Naive thymus-derived CD8-positive, alpha-beta T cell (primary cell): ENCODE results near the gene CMTM5. TPM values are rescaled to one million over a fixed set of nuclear protein-coding genes. Genes with fewer than 3 reads are reported as not detected.

Experiments used
- ATAC-seq, 2 donors: fragments of 150-1000 bp; cut with Tn5 transposase in 1 of 2; sonication (Bioruptor Pico), chemical (Tn5 transposase) in 1 of 2; 1 replicate in 1 of 2; 2 replicates in 1 of 2; pipeline ENCODE4 v1.10.0; 2021; ENCODE audit warnings: mild to moderate bottlenecking in 2 of 2, moderate library complexity in 2 of 2
- POLR2A ChIA-PET: fragments of 350-600 bp; sonication (Branson Sonifier 250); formaldehyde crosslinking; loops from one replicate; lab custom pipeline; 2021; ENCODE audit warnings: antibody characterized with exemption; lab: Charles Lee
- DNase-seq, 10 donors: peaks; one replicate each; pipeline versions ENCODE4 v3.0.0 to v3.0.0-alpha.2; 2020 to 2022
- H3K27ac Mint-ChIP-seq, 10 donors: one replicate each; pipeline ENCODE4 v1.8.0; 2020 to 2022; ENCODE audit warnings: mild to moderate bottlenecking in 10 of 10, mixed read lengths in 10 of 10, moderate library complexity in 4 of 10, inconsistent platforms in 1 of 10
- H3K27me3 Mint-ChIP-seq, 5 donors: one replicate each; pipeline ENCODE4 v1.8.0; 2021 to 2022; ENCODE audit warnings: mixed read lengths in 5 of 5
- H3K36me3 Mint-ChIP-seq, 3 donors: one replicate each; pipeline ENCODE4 v1.8.0; 2020 to 2022; ENCODE audit warnings: mixed read lengths in 3 of 3, mild to moderate bottlenecking in 2 of 3, inconsistent platforms in 1 of 3
- H3K4me1 Mint-ChIP-seq, 4 donors: one replicate each; pipeline ENCODE4 v1.8.0; 2021 to 2022; ENCODE audit warnings: mixed read lengths in 4 of 4
- H3K4me3 Mint-ChIP-seq, 10 donors: one replicate each; pipeline ENCODE4 v1.8.0; 2020 to 2022; ENCODE audit warnings: mild to moderate bottlenecking in 10 of 10, mixed read lengths in 10 of 10, moderate library complexity in 6 of 10, inconsistent platforms in 1 of 10
- H3K9me3 Mint-ChIP-seq, 9 donors: one replicate each; pipeline ENCODE4 v1.8.0; 2020 to 2022; ENCODE audit warnings: mixed read lengths in 9 of 9, mild to moderate bottlenecking in 3 of 9, inconsistent platforms in 1 of 9, moderate library complexity in 1 of 9
- polyA plus RNA-seq, 3 donors: library from polyadenylated mRNA; unstranded; fragments of 300-500 nt; fragmentation: Illumina TruSeq; gene quantifications; one replicate each; pipeline ENCODE4 v1.2.3, GENCODE V29; 2021
- total RNA-seq, 8 experiments: library from RNA in 2 of 8; stranded (reverse) in 2 of 8; gene quantifications; one replicate each; pipeline ENCODE4 v1.2.3 and lab custom pipeline; 2021 to 2026

Gene CMTM5
- total and polyA plus RNA-seq, 5 experiments from 2014 or later = not detected

GRCh38 chr14:23406244-23406643 lies 29.4 kb downstream of the CMTM5 start:
- Mint-ChIP-seq H3K9me3 (no peaks in the 10 kb centered on the region), H3K4me1 (peaks cover 0 to 8% (median 2%) of the 10 kb centered on the region in 4 donors), H3K27ac (peak overlapping the region in 1 of 10 donors; percentile 37), H3K36me3 (no peaks in the 10 kb centered on the region), H3K4me3 (no peak overlapping the region), H3K27me3 (peaks cover 5 to 31% (median 26%) of the 10 kb centered on the region in 5 donors)
- POLR2A ChIA-PET = no interaction called here
- ATAC-seq (no peak), DNase-seq (peak in 1 of 10 donors; percentile 13)

DNA sequence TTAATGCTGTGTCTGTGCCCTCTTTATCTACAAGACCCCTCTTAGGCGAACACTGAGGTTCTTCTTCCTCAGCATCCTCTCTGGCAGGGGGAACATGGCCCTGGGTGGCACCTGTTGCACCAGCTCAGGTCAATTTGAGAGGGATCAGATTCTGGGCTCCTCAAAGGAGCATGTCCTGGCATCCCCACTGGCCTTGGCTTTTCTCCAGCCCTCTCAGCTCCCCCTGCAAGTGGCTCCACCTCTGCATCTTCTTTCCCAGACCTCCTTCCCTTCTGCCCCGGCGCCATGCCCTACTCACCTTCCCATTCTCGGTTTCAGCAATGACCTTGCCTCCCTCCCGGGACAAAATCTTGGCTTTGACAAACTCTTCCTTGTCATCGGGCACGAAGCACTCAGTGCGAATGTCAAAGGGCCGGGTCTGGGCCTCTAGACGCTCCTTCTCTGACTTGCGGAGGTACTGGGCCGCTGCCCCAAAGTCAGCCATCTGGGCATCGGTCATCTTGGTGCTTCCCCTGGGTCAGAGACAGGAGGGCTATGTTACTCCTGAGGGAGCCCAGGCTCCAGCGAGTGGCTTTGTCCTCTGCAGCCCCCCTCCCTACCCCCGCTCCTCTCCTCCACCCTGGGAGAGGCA lies 30.0 kb downstream of the CMTM5 start:
- no peak for ATAC-seq
- H3K27ac Mint-ChIP-seq = peak overlapping the region in 1 of 10 donors; percentile 22

GRCh38 chr14:23407516-23408306 lies 30.9 kb downstream of the CMTM5 start, which contains the start of gene MYH6:
TSS of gene MYH6 (minus strand) at chr14:23408273. CDS start at chr14:23407223, 1,050 bp downstream.
- ATAC-seq (no peak), DNase-seq (peak in 1 of 10 donors; percentile 45)
- Mint-ChIP-seq H3K36me3 (no peaks in the 10 kb centered on the region), H3K4me3 (no peak within 1 kb of the TSS), H3K4me1 (peaks cover 0 to 8% (median 2%) of the 10 kb centered on the region in 4 donors), H3K27me3 (peaks cover 4 to 31% (median 23%) of the 10 kb centered on the region in 5 donors), H3K27ac (no peak within 1 kb of the TSS), H3K9me3 (no peaks in the 10 kb centered on the region)
- POLR2A ChIA-PET = no interaction called here

More for the DNA sequence above, 30.0 kb downstream of the CMTM5 start:
- Mint-ChIP-seq H3K4me1 (peaks cover 0 to 8% (median 2%) of the 10 kb centered on the region in 4 donors), H3K27me3 (peaks cover 4 to 31% (median 24%) of the 10 kb centered on the region in 5 donors), H3K9me3 (no peaks in the 10 kb centered on the region), H3K4me3 (no peak overlapping the region), H3K36me3 (no peaks in the 10 kb centered on the region)
- peak in 1 of 10 donors; percentile 48 for DNase-seq
- POLR2A ChIA-PET = no interaction called here

- DNase-seq (peak in 1 of 10 donors; percentile 44), ATAC-seq (no peak)
- no peaks in the 10 kb centered on the region for H3K36me3 Mint-ChIP-seq
- H3K9me3 Mint-ChIP-seq = no peaks in the 10 kb centered on the region
- peaks cover 4 to 26% (median 19%) of the 10 kb centered on the region in 5 donors for H3K27me3 Mint-ChIP-seq
- POLR2A ChIA-PET = no interaction called here
- H3K4me3 Mint-ChIP-seq = no peak overlapping the region
- peaks cover 0 to 8% (median 2%) of the 10 kb centered on the region in 4 donors for H3K4me1 Mint-ChIP-seq
- H3K27ac Mint-ChIP-seq = no peak overlapping the region
Measured at GRCh38 chr14:23408307-23408630, 31.4 kb downstream of the CMTM5 start.

GRCh38 chr14:23409475-23409874 lies 32.6 kb downstream of the CMTM5 start:
- ATAC-seq = no peak
- Mint-ChIP-seq H3K27ac (no peak overlapping the region), H3K4me3 (no peak overlapping the region), H3K27me3 (peaks cover 4 to 19% (median 19%) of the 10 kb centered on the region in 5 donors), H3K4me1 (peaks cover 0 to 8% (median 2%) of the 10 kb centered on the region in 4 donors), H3K9me3 (no peaks in the 10 kb centered on the region), H3K36me3 (no peaks in the 10 kb centered on the region)
- no peak for DNase-seq
- POLR2A ChIA-PET = no interaction called here

DNA sequence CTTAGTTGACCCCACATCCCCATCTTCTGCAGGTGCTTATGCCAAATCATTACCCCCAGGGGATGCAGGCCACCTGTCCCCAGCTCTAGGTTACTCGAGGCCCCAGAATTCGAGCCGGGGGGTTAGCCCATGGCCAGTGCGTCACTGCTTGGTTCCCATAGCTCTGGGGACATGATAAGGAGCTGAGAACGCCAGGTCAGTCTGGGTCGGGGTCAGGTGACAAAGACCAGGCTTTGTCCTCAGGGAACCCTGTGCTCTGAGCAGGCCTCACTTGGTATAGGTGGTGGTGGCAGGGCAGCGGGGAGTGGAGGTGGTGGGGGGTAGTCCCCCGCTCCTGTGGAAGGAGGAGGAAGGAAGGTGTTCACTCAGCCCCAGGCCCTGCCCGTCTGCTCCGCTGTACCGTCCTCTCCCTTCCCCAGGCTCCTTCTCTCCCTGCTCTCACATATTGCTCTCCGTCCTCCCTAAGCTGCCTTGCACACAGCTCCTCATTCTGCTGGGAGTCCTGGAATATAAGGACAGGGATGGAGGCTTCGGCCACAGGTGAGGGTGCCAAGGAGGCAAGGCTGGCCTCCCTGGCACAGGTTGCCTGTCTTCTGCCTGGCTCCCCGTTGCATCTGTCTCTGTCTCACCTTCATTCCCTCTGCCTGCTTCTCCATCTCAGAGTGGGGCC lies 33.3 kb downstream of the CMTM5 start:
- POLR2A ChIA-PET = no interaction called here

DNA sequence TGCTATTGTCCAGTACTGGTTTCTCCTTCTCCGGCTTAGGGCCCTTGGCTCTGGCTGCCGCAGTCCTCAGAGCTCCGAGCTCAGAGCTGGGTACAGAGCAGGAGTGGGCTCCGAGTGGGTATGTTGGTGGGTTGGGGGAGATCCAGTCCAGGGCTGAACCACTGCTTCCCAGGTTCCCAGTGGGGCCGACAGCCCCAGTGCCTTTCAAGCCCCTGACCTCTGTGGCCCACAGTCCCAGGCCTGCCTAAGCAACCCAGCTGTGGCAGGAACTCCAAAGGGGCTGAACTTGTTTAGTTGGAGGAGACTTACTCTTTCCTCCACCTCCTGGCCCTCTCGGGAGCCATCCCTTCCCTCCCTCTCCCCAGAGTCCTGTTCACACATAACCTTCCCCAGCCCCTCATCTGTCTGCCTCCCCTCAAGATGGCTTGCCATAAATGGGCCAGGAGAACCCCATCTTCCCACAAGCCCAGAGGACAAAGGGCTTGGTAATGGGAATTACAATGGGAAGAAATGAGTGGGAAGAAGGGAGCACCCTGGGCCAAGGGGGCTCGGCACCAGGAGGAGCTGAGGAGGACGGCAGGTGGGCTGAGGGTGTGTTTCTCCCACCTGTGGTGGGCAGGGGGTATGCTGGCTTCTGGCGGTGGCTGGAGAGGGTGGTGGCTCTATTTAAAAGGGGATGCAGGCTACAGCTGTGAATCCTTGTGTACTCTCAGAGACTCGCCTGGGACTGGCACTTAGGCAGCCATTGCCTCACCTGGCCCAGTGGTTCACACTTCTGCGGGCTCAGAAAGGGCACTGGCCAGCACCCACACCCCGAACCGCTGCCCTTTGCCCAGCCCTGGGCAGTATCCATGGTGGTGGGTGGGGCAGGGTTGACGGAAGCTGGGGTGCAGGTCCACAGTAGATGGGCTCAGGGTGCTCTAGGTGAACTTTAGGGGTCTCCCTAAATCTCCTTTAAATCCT lies 35.0 kb downstream of the CMTM5 start:
- Mint-ChIP-seq H3K4me1 (no peaks in the 10 kb centered on the region), H3K27ac (peak overlapping the region in 2 of 10 donors; percentile 25 to 48), H3K36me3 (no peaks in the 10 kb centered on the region), H3K4me3 (no peak overlapping the region), H3K9me3 (no peaks in the 10 kb centered on the region), H3K27me3 (peaks cover 4 to 15% (median 14%) of the 10 kb centered on the region in 5 donors)
- DNase-seq (no peak), ATAC-seq (no peak)
- POLR2A ChIA-PET = no interaction called here

More for the DNA sequence above, 33.3 kb downstream of the CMTM5 start:
- peak in 1 of 10 donors; percentile 32 for DNase-seq
- Mint-ChIP-seq H3K27me3 (peaks cover 4 to 19% (median 12%) of the 10 kb centered on the region in 5 donors), H3K4me1 (peaks cover 0 to 8% (median 2%) of the 10 kb centered on the region in 4 donors), H3K4me3 (no peak overlapping the region), H3K9me3 (no peaks in the 10 kb centered on the region), H3K36me3 (no peaks in the 10 kb centered on the region), H3K27ac (no peak overlapping the region)
- no peak for ATAC-seq

- POLR2A ChIA-PET = no interaction called here
- Mint-ChIP-seq H3K4me3 (no peak overlapping the region), H3K4me1 (no peaks in the 10 kb centered on the region), H3K27ac (peak overlapping the region in 1 of 10 donors; percentile 28), H3K27me3 (peaks cover 0 to 19% (median 12%) of the 10 kb centered on the region in 5 donors), H3K36me3 (no peaks in the 10 kb centered on the region), H3K9me3 (no peaks in the 10 kb centered on the region)
- DNase-seq = no peak
- no peak for ATAC-seq
Measured at GRCh38 chr14:23413681-23414080, 36.8 kb downstream of the CMTM5 start.

DNA sequence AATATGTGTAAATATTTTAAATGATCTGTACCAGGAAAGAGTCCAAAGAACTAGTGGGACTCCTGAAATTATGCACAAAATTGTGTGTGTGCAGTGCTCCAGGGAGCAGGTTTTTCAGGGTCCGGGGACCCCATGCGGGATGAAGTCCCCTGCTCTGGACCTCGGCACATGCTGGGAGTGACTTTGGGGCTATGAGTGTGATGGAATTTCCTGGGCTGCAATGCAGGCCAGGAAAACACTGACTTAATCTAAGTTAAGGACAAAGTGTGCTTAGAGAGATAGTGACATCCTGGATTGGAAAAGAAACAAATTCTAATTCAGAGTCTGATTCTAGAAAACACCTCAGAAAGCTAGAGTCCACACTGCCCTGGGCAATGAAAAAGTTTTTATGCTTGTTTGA lies 37.4 kb downstream of the CMTM5 start:
- peak overlapping the region in 1 of 10 donors; percentile 28 for H3K27ac Mint-ChIP-seq

DNA sequence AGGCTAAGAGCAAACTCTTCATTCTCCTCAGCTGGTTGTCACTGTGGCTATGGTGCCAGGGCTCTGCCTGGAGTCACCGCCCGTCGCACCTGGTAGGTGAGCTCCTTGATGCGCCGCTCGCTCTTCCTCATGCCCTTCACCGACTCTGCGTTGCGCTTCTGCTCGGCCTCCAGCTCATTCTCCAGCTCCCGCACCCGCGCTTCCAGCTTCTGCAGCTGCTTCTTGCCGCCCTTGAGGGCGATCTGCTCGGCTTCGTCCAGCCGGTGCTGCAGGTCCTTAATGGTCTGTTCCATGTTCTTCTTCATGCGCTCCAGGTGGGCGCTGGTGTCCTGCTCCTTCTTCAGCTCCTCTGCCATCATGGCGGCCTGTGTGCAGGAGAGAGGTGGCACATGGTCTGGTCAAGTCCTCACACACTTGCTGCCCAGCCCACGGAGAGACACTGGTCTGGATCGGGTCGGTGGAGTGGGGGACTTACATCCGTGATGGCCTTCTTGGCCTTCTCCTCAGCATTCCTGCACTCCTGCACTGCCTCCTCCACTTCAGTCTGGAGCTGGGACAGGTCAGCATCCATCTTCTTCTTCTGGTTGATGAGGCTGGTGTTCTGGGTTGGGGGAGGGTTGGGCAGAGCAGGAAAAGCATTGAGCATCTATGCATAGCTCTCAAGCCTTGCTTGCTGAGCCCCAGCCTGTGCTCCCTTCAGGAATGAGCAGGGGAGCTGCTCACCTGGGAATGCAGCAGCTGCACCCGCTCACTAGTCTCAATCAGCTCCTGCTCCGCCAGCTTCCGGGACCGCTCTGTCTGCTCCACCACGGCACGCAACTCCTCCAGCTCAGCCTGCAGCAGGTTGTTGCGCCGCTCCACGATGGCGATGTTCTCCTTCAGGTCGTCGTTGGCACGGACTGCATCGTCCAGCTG lies 38.3 kb downstream of the CMTM5 start:
- Mint-ChIP-seq H3K27me3 (peaks cover 0 to 32% (median 9%) of the 10 kb centered on the region in 5 donors), H3K4me1 (no peaks in the 10 kb centered on the region)
- POLR2A ChIA-PET = no interaction called here

More for the DNA sequence above, 37.4 kb downstream of the CMTM5 start:
- Mint-ChIP-seq H3K9me3 (no peaks in the 10 kb centered on the region), H3K27me3 (peaks cover 0 to 24% (median 9%) of the 10 kb centered on the region in 5 donors), H3K36me3 (no peaks in the 10 kb centered on the region), H3K4me3 (no peak overlapping the region), H3K4me1 (no peaks in the 10 kb centered on the region)
- DNase-seq = no peak
- ATAC-seq = no peak
- POLR2A ChIA-PET = no interaction called here

More for the DNA sequence above, 38.3 kb downstream of the CMTM5 start:
- Mint-ChIP-seq H3K9me3 (no peaks in the 10 kb centered on the region), H3K36me3 (no peaks in the 10 kb centered on the region), H3K27ac (no peak overlapping the region), H3K4me3 (no peak overlapping the region)
- ATAC-seq (no peak), DNase-seq (no peak)
